Fibroblast of lung (primary cell): ENCODE data around the gene LAMP5.

Experiments used
- EZH2 ChIP-seq: IDR thresholded peaks from 2 replicates; pipeline ENCODE4 v1.5.1; 2012; ENCODE audit warnings: low read length, control low read depth, mild to moderate bottlenecking; ENCODE audit errors: missing control alignments
- TF ChIP-seq, protein P1 (sequence below), 2 donors: IDR thresholded peaks in 1 of 2; conservative IDR thresholded peaks in 1 of 2; 1 replicate in 1 of 2; 2 replicates in 1 of 2; pipeline ENCODE4 v1.5.1; 2011 to 2012; ENCODE audit warnings: low read length in 2 of 2, control low read depth in 1 of 2, inconsistent platforms in 1 of 2, low read depth in 1 of 2, mild to moderate bottlenecking in 1 of 2

DNA sequence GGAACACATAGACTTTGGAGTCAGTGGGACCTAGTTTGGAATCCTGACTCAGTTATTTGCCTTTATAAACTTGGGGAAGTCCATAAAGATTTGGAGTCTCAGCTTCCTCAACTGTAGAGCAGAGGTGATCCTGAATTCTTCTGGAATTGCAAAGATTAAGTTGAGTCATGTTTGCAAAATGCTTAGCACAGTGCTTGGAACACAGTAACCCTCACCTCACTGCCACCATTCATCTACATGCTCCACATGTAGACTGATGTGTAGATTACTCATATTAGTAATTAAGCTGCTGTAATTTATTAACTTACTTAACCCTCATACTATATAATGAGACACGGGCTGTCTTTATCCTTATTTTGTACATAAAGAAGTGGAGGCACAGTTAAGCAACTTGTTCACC is 61.4 kb downstream of the LAMP5 start:
- TF ChIP-seq, protein P1, sequence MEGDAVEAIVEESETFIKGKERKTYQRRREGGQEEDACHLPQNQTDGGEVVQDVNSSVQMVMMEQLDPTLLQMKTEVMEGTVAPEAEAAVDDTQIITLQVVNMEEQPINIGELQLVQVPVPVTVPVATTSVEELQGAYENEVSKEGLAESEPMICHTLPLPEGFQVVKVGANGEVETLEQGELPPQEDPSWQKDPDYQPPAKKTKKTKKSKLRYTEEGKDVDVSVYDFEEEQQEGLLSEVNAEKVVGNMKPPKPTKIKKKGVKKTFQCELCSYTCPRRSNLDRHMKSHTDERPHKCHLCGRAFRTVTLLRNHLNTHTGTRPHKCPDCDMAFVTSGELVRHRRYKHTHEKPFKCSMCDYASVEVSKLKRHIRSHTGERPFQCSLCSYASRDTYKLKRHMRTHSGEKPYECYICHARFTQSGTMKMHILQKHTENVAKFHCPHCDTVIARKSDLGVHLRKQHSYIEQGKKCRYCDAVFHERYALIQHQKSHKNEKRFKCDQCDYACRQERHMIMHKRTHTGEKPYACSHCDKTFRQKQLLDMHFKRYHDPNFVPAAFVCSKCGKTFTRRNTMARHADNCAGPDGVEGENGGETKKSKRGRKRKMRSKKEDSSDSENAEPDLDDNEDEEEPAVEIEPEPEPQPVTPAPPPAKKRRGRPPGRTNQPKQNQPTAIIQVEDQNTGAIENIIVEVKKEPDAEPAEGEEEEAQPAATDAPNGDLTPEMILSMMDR (conservative IDR thresholded peaks at IDR 0.05 in 1 of 2, IDR thresholded peaks at IDR 0.05 in 1 of 2; ENCODE audit: low read depth in 1 of 2, low read length in 2 of 2): no peak
- TF ChIP-seq EZH2: no peak
